HepG2 (cell line): Measurements from ENCODE around the gene SYNM.

ENCODE experiments used
- POLR2A ChIP-seq, 2 experiments: IDR thresholded peaks; 2 replicates each; pipeline ENCODE4 v1.6.1; 2011; ENCODE audit warnings: low read depth in 2 of 2, low read length in 2 of 2, mild to moderate bottlenecking in 1 of 2, moderate library complexity in 1 of 2; ENCODE audit not compliant: insufficient read depth in 1 of 2
- POLR2AphosphoS2 ChIP-seq: IDR thresholded peaks from 2 replicates; pipeline ENCODE4 v1.6.1; 2011; ENCODE audit warnings: low read depth, low read length, improper control_type of control experiment
- SMAD1 ChIP-seq: sonication (generic); formaldehyde crosslinking; IDR thresholded peaks from 2 replicates; pipeline ENCODE4 v1.4.0; 2020; ENCODE audit warnings: missing genetic modification reagents, low read depth, mild to moderate bottlenecking, borderline replicate concordance
- YY1 ChIP-seq: IDR thresholded peaks from 2 replicates; pipeline ENCODE4 v1.6.1; 2011; ENCODE audit warnings: low read length, low read depth, moderate library complexity, mild to moderate bottlenecking; ENCODE audit not compliant: insufficient read depth, insufficient replicate concordance
- ZNF282 ChIP-seq: fragments of 450-650 bp; IDR thresholded peaks from 2 replicates; pipeline ENCODE4 v1.6.1; 2018; ENCODE audit not compliant: partially characterized antibody
- ZNF326 ChIP-seq: sonication (generic); formaldehyde crosslinking; IDR thresholded peaks from 2 replicates; pipeline ENCODE4 v1.4.0; 2020; ENCODE audit warnings: missing genetic modification reagents, borderline replicate concordance
- TF ChIP-seq, protein P1 (sequence below): sonication (generic); formaldehyde crosslinking; IDR thresholded peaks from 2 replicates; pipeline ENCODE4 v1.4.0; 2020; ENCODE audit warnings: missing genetic modification reagents
- TF ChIP-seq, protein P2 (sequence below): fragments of 450-650 bp; IDR thresholded peaks from 2 replicates; pipeline ENCODE4 v1.6.1; 2017; ENCODE audit warnings: mild to moderate bottlenecking

DNA sequence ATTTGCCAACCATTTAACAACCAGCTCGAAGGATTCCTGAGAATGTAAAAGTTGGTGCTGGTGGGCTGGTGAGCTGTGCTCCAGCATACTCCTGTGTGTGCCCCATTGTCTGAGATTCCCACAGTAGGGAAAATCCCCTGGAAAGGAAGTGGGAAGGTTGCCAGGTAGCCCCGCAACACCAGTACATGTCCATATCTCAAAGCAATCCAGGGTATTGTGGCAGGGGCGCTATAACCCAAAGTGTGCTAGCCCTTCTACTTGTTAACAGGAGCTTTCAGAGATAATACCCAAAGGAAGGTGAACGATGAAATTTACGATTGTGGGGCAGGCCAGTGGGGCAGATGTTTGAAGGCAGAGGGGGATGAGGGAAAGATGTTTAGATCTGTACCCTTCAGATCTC is 42.7 kb upstream of the SYNM start:
- TF ChIP-seq, protein P1, sequence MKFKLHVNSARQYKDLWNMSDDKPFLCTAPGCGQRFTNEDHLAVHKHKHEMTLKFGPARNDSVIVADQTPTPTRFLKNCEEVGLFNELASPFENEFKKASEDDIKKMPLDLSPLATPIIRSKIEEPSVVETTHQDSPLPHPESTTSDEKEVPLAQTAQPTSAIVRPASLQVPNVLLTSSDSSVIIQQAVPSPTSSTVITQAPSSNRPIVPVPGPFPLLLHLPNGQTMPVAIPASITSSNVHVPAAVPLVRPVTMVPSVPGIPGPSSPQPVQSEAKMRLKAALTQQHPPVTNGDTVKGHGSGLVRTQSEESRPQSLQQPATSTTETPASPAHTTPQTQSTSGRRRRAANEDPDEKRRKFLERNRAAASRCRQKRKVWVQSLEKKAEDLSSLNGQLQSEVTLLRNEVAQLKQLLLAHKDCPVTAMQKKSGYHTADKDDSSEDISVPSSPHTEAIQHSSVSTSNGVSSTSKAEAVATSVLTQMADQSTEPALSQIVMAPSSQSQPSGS (CRISPR knock-in tag): no peak
- no peak for TF ChIP-seq ZNF326 (CRISPR knock-in tag)
- TF ChIP-seq ZNF282: no peak
- no peak for TF ChIP-seq POLR2A (IDR thresholded peaks at IDR 0.05; ENCODE audit: insufficient read depth in 1 of 2, low read depth in 2 of 2, low read length in 2 of 2)
- no peak for TF ChIP-seq SMAD1 (CRISPR knock-in tag)
- no peak for TF ChIP-seq POLR2AphosphoS2
- TF ChIP-seq, protein P2, sequence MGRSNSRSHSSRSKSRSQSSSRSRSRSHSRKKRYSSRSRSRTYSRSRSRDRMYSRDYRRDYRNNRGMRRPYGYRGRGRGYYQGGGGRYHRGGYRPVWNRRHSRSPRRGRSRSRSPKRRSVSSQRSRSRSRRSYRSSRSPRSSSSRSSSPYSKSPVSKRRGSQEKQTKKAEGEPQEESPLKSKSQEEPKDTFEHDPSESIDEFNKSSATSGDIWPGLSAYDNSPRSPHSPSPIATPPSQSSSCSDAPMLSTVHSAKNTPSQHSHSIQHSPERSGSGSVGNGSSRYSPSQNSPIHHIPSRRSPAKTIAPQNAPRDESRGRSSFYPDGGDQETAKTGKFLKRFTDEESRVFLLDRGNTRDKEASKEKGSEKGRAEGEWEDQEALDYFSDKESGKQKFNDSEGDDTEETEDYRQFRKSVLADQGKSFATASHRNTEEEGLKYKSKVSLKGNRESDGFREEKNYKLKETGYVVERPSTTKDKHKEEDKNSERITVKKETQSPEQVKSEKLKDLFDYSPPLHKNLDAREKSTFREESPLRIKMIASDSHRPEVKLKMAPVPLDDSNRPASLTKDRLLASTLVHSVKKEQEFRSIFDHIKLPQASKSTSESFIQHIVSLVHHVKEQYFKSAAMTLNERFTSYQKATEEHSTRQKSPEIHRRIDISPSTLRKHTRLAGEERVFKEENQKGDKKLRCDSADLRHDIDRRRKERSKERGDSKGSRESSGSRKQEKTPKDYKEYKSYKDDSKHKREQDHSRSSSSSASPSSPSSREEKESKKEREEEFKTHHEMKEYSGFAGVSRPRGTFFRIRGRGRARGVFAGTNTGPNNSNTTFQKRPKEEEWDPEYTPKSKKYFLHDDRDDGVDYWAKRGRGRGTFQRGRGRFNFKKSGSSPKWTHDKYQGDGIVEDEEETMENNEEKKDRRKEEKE: no peak
- TF ChIP-seq YY1: no peak
